Left renal cortex interstitium (tissue), 4 donors: ENCODE data around the gene ODAD2. TPM values are rescaled to one million over a fixed set of nuclear protein-coding genes. Genes with fewer than 3 reads are reported as not detected.

Experiments used
- DNase-seq, 4 donors: peaks; one replicate each; pipeline ENCODE4 v3.0.0-alpha.2; 2013; ENCODE audit warnings: low read depth in 4 of 4, low spot score in 2 of 4, missing footprints in 1 of 4
- polyA plus RNA-seq, 4 donors: library from polyadenylated mRNA; unstranded; fragments of 120-200 nt; gene quantifications; one replicate each; pipeline ENCODE4 v1.2.1, GENCODE V29; 2013; ENCODE audit not compliant: insufficient read length in 4 of 4

Gene ODAD2
- polyA plus RNA-seq, 4 donors: 0.96 to 1.2 (median 1.2) TPM

GRCh38 chr10:27783660-27784059 lies 215.2 kb downstream of the ODAD2 start:
- no peak for DNase-seq

DNA sequence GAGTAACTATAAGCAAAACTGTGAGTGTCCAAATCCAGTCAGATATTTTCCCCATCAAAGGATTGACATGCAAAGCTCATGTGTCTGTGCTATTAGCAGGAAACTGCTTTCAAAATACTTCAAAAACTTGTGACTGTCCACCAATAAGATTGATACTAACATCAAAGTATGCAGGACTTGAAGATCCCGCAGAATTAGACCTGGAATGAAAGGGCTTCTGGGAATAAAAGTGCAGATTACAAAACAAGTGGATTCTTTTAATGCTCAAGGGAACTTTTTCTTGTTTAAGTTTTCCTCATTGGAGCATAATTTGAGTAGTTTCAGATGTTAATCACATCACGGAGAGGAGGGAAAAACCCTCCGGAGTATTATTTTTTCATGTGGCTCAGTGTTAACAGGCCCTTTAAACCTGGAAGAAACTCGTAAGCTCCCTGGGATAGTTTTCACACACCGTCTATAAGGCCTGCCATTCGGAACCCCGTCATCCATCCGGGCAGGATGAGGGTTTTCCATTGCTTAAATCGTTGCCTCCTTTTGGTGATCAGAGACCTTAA lies 219.3 kb downstream of the ODAD2 start:
- DNase-seq: no peak

DNA sequence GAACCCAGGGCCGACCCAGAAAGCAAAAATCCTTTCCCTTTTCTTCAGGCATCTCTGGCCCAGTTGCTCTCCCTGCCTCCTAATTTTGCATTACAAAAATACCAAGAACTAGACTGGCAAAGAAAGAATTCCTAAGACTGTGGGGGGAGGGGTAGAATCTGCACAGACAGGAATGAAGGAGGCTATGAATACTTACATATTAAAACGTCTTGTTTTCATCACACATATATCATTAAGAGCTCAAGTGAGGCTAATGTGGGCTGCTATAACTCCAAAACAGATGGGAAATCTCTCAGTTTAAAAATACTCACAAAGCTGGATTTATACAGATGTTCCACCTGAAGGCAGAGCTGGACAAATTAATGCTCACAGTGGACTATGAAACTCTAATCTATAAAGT lies 224.0 kb downstream of the ODAD2 start:
- DNase-seq: no peak

DNA sequence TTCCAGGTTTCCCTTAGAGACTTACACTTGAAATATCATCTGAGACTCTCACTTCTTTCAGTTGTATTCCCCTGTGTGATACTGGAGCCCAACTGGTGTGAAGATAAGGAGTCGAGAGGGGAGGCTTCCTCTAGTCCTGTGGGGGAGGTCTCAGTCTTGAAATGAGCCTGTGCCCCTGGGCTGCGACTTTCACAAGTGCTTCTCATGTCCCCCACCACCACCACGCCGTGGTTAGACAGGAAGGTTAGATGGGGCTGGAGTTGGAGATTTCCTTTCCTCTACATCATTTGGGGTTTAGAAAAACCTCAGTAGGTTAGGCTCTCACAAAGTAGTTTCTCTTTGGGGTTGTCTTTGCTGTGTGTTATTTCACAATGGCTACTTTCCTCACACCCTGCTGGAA lies 227.6 kb downstream of the ODAD2 start:
- DNase-seq: no peak

- DNase-seq: no peak
These were observed 228.7 kb downstream of the ODAD2 start for GRCh38 chr10:27770181-27770580.
